ENCODE results near the gene RELN. TPM values are rescaled to one million over a fixed set of nuclear protein-coding genes. Genes with fewer than 3 reads are reported as not detected.
A peak's percentile ranks its signal among the peaks of the same experiment; 100 is the strongest.

RELN gene
- total and polyA plus RNA-seq, 2 of the 13 experiments (the other 11 are each of a cell fraction or from before 2014, with no cell fraction given), result 315 to 332 TPM

- WGBS (ENCODE audit: low lambda C conversion rate), result 73% methylated on average over 4 of the region's 4 CpGs
- CTCF ChIA-PET (ENCODE audit: low intra/inter-chr PET ratio, low total read pairs), result no interaction called here
- ATAC-seq, result no peak
- Histone ChIP-seq H3K4me3 (replicated peaks in 1 of 3; ENCODE audit: insufficient read depth in 1 of 3, low read depth in 2 of 3, low read length in 3 of 3) (no peak overlapping the region), H3K4me2 (ENCODE audit: low read depth, low read length) (no peak overlapping the region), H3K27ac (ENCODE audit: extremely low read length, insufficient read depth, low read length) (no peak overlapping the region), H4K20me1 (ENCODE audit: insufficient read depth, low read length) (no peaks in the 10 kb centered on the region), H3K36me3 (replicated peaks in 1 of 2; ENCODE audit: control insufficient read depth in 1 of 2, insufficient read depth in 2 of 2, low read length in 2 of 2) (0 out of 5 replicates have a peak, but pooled peaks cover 0 to 4% of the 10 kb centered on the region in 2 experiments), H3K9me3 (ENCODE audit: low read length) (no peaks in the 10 kb centered on the region), H3K9ac (ENCODE audit: insufficient read depth, low read depth, low read length) (no peak overlapping the region), H2AFZ (ENCODE audit: low read length) (no peak overlapping the region), H3K79me2 (ENCODE audit: insufficient read depth, low read length) (peaks cover 2% of the 10 kb centered on the region), H3K4me1 (ENCODE audit: insufficient read depth, low read length) (no peaks in the 10 kb centered on the region), H3K27me3 (ENCODE audit: control insufficient read depth in 1 of 2, insufficient read depth in 2 of 2, low read length in 2 of 2) (no peaks in the 10 kb centered on the region)
- in situ Hi-C loops (cut with HindIII; ENCODE audit: extremely low pct_ligation_motif_present, low pct_unique_long_range_greater_than_20kb), result no loop called here
- TF ChIP-seq ARID4A (CRISPR knock-in tag; IDR thresholded peaks at IDR 0.05; ENCODE audit: borderline replicate concordance) (no peak), RBM22 (optimal IDR thresholded peaks at IDR 0.05; ENCODE audit: low read length) (peak; percentile 47)
- BruUV-seq (replicated peaks), result no TSS peak
- FAIRE-seq, result no peak
- intact Hi-C loops (cut with micrococcal nuclease; ENCODE audit: unreplicated experiment), result loop anchor here (5.0 kb wide), 1 partner anchor 36 kb away; no protein-coding TSS in a partner anchor
- POLR2A ChIA-PET, result no interaction called here
- DNase-seq (ENCODE audit: low spot score), result no peak
These were observed 276.3 kb downstream of the RELN start for GRCh38 chr7:103712991-103713778.
